SU-DHL-6 (cell line): ENCODE results near the gene ARHGAP30.

Experiments
- CTCF ChIP-seq: fragments of 200-600 bp; sonication (generic); IDR thresholded peaks from one replicate; pipeline ENCODE4 v1.5.1; 2017; ENCODE audit warnings: antibody characterized with exemption, mild to moderate bottlenecking, low read length, moderate library complexity; ENCODE audit not compliant: insufficient read depth, poor library complexity, severe bottlenecking
- EZH2phosphoT487 ChIP-seq: fragments of 200-600 bp; sonication (generic), shearing (Covaris generic); conservative IDR thresholded peaks from 2 replicates; pipeline ENCODE4 v1.6.1; 2018; ENCODE audit warnings: mild to moderate bottlenecking, antibody characterized with exemption, low read length, moderate library complexity, mixed read lengths

GRCh38 chr1:161032409-161032808 lies 37.3 kb downstream of the ARHGAP30 start:
- TF ChIP-seq CTCF (no peak), EZH2phosphoT487 (no peak)
